Stimulated activated CD4-positive, alpha-beta T cell treated with anti-CD3 and anti-CD28 coated beads, Interleukin-4, amount 100 ng/mL, for 4 hours (primary cell): ENCODE measurements around the gene C3AR1.
"Not testable (repeated sequence)": the region's sequence is repeated elsewhere in the genome, so short reads cannot be mapped to it uniquely, and the experiment has no call there.

ENCODE experiments used
- DNase-seq, 2 experiments: peaks; one replicate each; pipeline ENCODE4 v3.0.0-alpha.2; 2020

The C3AR1 gene

GRCh38 chr12:8057306-8057705 lies 8.9 kb downstream of the C3AR1 start:
- DNase-seq, result no peak

GRCh38 chr12:8054816-8055215 lies 11.3 kb downstream of the C3AR1 start:
- no peak for DNase-seq

GRCh38 chr12:8052679-8053078 lies 13.5 kb downstream of the C3AR1 start:
- no peak for DNase-seq

- DNase-seq, result no peak
Measured at GRCh38 chr12:8050600-8051250, 15.4 kb downstream of the C3AR1 start.

GRCh38 chr12:8048906-8049305 lies 17.3 kb downstream of the C3AR1 start:
- no peak for DNase-seq

GRCh38 chr12:8047842-8048241 lies 18.3 kb downstream of the C3AR1 start:
- no peak for DNase-seq

- peak; percentile 75 to 78 for DNase-seq
Measured at GRCh38 chr12:8045952-8046944, 19.9 kb downstream of the C3AR1 start.

- no peak for DNase-seq
Measured at GRCh38 chr12:8040791-8041190, 25.4 kb downstream of the C3AR1 start.

- DNase-seq, result peak in 1 of 2 experiments; percentile 43
Measured at GRCh38 chr12:8038659-8039114, 27.5 kb downstream of the C3AR1 start.

- DNase-seq, result no peak
Measured at GRCh38 chr12:8037947-8038346, 28.2 kb downstream of the C3AR1 start.

GRCh38 chr12:8037046-8037663 lies 29.0 kb downstream of the C3AR1 start:
- DNase-seq, result no peak

- no peak for DNase-seq
Measured at GRCh38 chr12:8036346-8036745, 29.8 kb downstream of the C3AR1 start.

- DNase-seq, result no peak
Measured at GRCh38 chr12:8035440-8036010, 30.6 kb downstream of the C3AR1 start.

GRCh38 chr12:8034802-8035201 lies 31.4 kb downstream of the C3AR1 start:
- DNase-seq, result no peak

GRCh38 chr12:8033153-8034044 lies 32.8 kb downstream of the C3AR1 start:
- peak; percentile 41 to 61 for DNase-seq

GRCh38 chr12:8032242-8033152 lies 33.7 kb downstream of the C3AR1 start, which contains the start of gene FOXJ2:
Gene FOXJ2 (plus strand): TSS chr12:8032716. CDS start chr12:8039833, 7,117 bp downstream.
- DNase-seq, result peak; percentile 75 to 82

GRCh38 chr12:8031872-8032241 lies 34.3 kb downstream of the C3AR1 start:
- no peak for DNase-seq

- DNase-seq, result not testable (repeated sequence)
Measured at GRCh38 chr12:8031017-8031416, 35.1 kb downstream of the C3AR1 start.

- DNase-seq, result no peak
Measured at GRCh38 chr12:8030189-8030588, 36.0 kb downstream of the C3AR1 start.

GRCh38 chr12:8028267-8028666 lies 37.9 kb downstream of the C3AR1 start:
- DNase-seq, result no peak

- DNase-seq, result no peak
Measured at GRCh38 chr12:8027856-8028255, 38.3 kb downstream of the C3AR1 start.
